ENCODE measurements around the gene RGS4. TPM values are rescaled to one million over a fixed set of nuclear protein-coding genes. Genes with fewer than 3 reads are reported as not detected.
A peak's percentile ranks its signal among the peaks of the same experiment; 100 is the strongest.

RGS4 gene
- 1 to 10 TPM in 1 of 2 donors, under 1 TPM in 1; 0.37 to 1.9 TPM for total RNA-seq

GRCh38 chr1:163069142-163069541 is at the start of gene RGS4:
RGS4 (plus strand) TSS chr1:163069361; CDS start chr1:163069485, 124 bp downstream.
- H3K27ac ChIP-seq: no peak within 1 kb of the TSS
- intact Hi-C loops (cut with DNase I): loop anchor here (10.0 kb wide), 1 partner anchor 214 kb away; no protein-coding TSS in a partner anchor
- H3K9me3 ChIP-seq: no peaks in the 10 kb centered on the region
- H3K27me3 ChIP-seq: no peaks in the 10 kb centered on the region
- no peaks in the 10 kb centered on the region for H3K4me1 ChIP-seq
- H3K36me3 ChIP-seq: no peaks in the 10 kb centered on the region
- H3K9ac ChIP-seq (ENCODE audit: low read depth in 2 of 2, low read length in 2 of 2): no peak within 1 kb of the TSS
- TF ChIP-seq CTCF (IDR thresholded peaks at IDR 0.05): no peak
- DNase-seq: peak; percentile 18
- H3K4me3 ChIP-seq: no peak within 1 kb of the TSS

GRCh38 chr1:163022129-163022528 is 47.0 kb upstream of the RGS4 start:
- no peaks in the 10 kb centered on the region for H3K9me3 ChIP-seq
- TF ChIP-seq CTCF (IDR thresholded peaks at IDR 0.05): no peak
- DNase-seq: no peak
- no peak overlapping the region for H3K9ac ChIP-seq (ENCODE audit: low read depth in 2 of 2, low read length in 2 of 2)
- no peaks in the 10 kb centered on the region for H3K36me3 ChIP-seq
- no peak overlapping the region for H3K4me3 ChIP-seq
- no peak overlapping the region for H3K27ac ChIP-seq
- no peaks in the 10 kb centered on the region for H3K4me1 ChIP-seq
- no peaks in the 10 kb centered on the region for H3K27me3 ChIP-seq
- intact Hi-C loops (cut with DNase I): no loop called here

- Histone ChIP-seq H3K27me3 (no peaks in the 10 kb centered on the region), H3K9ac (ENCODE audit: low read depth in 2 of 2, low read length in 2 of 2) (no peak overlapping the region), H3K9me3 (no peaks in the 10 kb centered on the region), H3K27ac (no peak overlapping the region), H3K36me3 (no peaks in the 10 kb centered on the region), H3K4me3 (no peak overlapping the region), H3K4me1 (no peaks in the 10 kb centered on the region)
- TF ChIP-seq CTCF (IDR thresholded peaks at IDR 0.05): no peak
- DNase-seq: no peak
- intact Hi-C loops (cut with DNase I): no loop called here
Measured at GRCh38 chr1:163027610-163028009, 41.6 kb upstream of the RGS4 start.

GRCh38 chr1:163029901-163030300 is 39.3 kb upstream of the RGS4 start:
- Histone ChIP-seq H3K4me3 (no peak overlapping the region), H3K27ac (no peak overlapping the region), H3K36me3 (no peaks in the 10 kb centered on the region), H3K9ac (ENCODE audit: low read depth in 2 of 2, low read length in 2 of 2) (no peak overlapping the region), H3K4me1 (no peaks in the 10 kb centered on the region), H3K9me3 (no peaks in the 10 kb centered on the region), H3K27me3 (no peaks in the 10 kb centered on the region)
- intact Hi-C loops (cut with DNase I): no loop called here
- no peak for DNase-seq
- no peak for TF ChIP-seq CTCF (IDR thresholded peaks at IDR 0.05)

- no peak overlapping the region for H3K9ac ChIP-seq (ENCODE audit: low read depth in 2 of 2, low read length in 2 of 2)
- H3K27me3 ChIP-seq: no peaks in the 10 kb centered on the region
Measured at GRCh38 chr1:163035446-163036249, 33.5 kb upstream of the RGS4 start.

More at GRCh38 chr1:163035446-163036249, 33.5 kb upstream of the RGS4 start:
- DNase-seq: no peak
- no peak for TF ChIP-seq CTCF (IDR thresholded peaks at IDR 0.05)
- no peaks in the 10 kb centered on the region for H3K4me1 ChIP-seq
- intact Hi-C loops (cut with DNase I): no loop called here
- no peaks in the 10 kb centered on the region for H3K9me3 ChIP-seq
- no peak overlapping the region for H3K4me3 ChIP-seq
- H3K27ac ChIP-seq: no peak overlapping the region
- H3K36me3 ChIP-seq: no peaks in the 10 kb centered on the region
